ENCODE results near the gene REXO2. TPM values are rescaled to one million over a fixed set of nuclear protein-coding genes. Genes with fewer than 3 reads are reported as not detected.

The REXO2 gene
- total RNA-seq, 1 experiment from 2014 or later: 72.5 TPM

- Histone ChIP-seq H2AFZ (ENCODE audit: low read depth, low read length, poor library complexity, severe bottlenecking) (no peak overlapping the region), H3K4me2 (ENCODE audit: low read length) (peak overlapping the region; percentile 89), H3K9ac (ENCODE audit: low read length) (peak overlapping the region; percentile 95), H4K20me1 (ENCODE audit: insufficient read depth) (0 out of 2 replicates have a peak, but pooled peaks cover 3% of the 10 kb centered on the region), H3K9me3 (ENCODE audit: control insufficient read depth in 1 of 2, insufficient read depth in 1 of 2, low read depth in 1 of 2, low read length in 2 of 2) (no peaks in the 10 kb centered on the region), H3K9me2 (ENCODE audit: insufficient read depth) (no peaks in the 10 kb centered on the region), H3K27me3 (ENCODE audit: insufficient read depth, low read length) (no peaks in the 10 kb centered on the region), H3K79me2 (ENCODE audit: insufficient read depth, low read length) (peaks cover 76% of the 10 kb centered on the region), H3K27ac (ENCODE audit: low read depth, low read length) (peak overlapping the region; percentile 94; the same call in 1 of the 2 replicates), H3K36me3 (ENCODE audit: control insufficient read depth in 1 of 2, insufficient read depth in 2 of 2, low read length in 2 of 2) (peaks cover 7 to 12% of the 10 kb centered on the region in 2 experiments; a peak in 3 of 4 replicates), H3K4me3 (replicated peaks in 1 of 2; ENCODE audit: low read depth in 1 of 2, low read length in 2 of 2) (peak overlapping the region; percentile 71 to 86), H3K4me1 (ENCODE audit: control insufficient read depth in 1 of 2, insufficient read depth in 2 of 2, low read length in 2 of 2) (peaks cover 0 to 14% of the 10 kb centered on the region in 2 experiments; a peak in 2 of 4 replicates)
- POLR2A ChIA-PET: no interaction called here
- DNase-seq (ENCODE audit: low read depth, low spot score) (no peak), ATAC-seq (no peak)
- no peak for TF ChIP-seq CTCF (IDR thresholded peaks at IDR 0.05 in 2 of 3, conservative IDR thresholded peaks at IDR 0.05 in 1 of 3; ENCODE audit: borderline replicate concordance in 1 of 3, insufficient read depth in 1 of 3, low read depth in 2 of 3, low read length in 2 of 3)
- no peak for TF ChIP-seq SP1 (IDR thresholded peaks at IDR 0.05; ENCODE audit: low read depth)
- no peak for TF ChIP-seq TCF7L2 (IDR thresholded peaks at IDR 0.05; ENCODE audit: borderline replicate concordance, extremely low read depth, insufficient read depth, insufficient read length)
- no peak for TF ChIP-seq SRF (IDR thresholded peaks at IDR 0.05; ENCODE audit: low read depth)
- no peak for TF ChIP-seq CBX3 (IDR thresholded peaks at IDR 0.05; ENCODE audit: low read depth)
- no peak for TF ChIP-seq CEBPB (IDR thresholded peaks at IDR 0.05; ENCODE audit: low read depth)
- no TSS peak for BruUV-seq (replicated peaks)
- CTCF ChIA-PET: no interaction called here
- RAD21 ChIA-PET (ENCODE audit: low non-redundant PET in 1 of 2, low total read pairs in 2 of 2, uncharacterized antibody in 2 of 2, unreplicated experiment in 2 of 2): no interaction called here
- intact Hi-C loops (cut with micrococcal nuclease): loop anchor here (5.0 kb wide), 1 partner anchor 529 kb away; no protein-coding TSS in a partner anchor
Measured at GRCh38 chr11:114401311-114401710, 38.0 kb upstream of the REXO2 start.

GRCh38 chr11:114412946-114413345, 26.3 kb upstream of the REXO2 start:
- peaks cover 5 to 7% of the 10 kb centered on the region in 2 experiments; a peak in 1 of 4 replicates for H3K36me3 ChIP-seq (ENCODE audit: control insufficient read depth in 1 of 2, insufficient read depth in 2 of 2, low read length in 2 of 2)
- H3K27ac ChIP-seq (ENCODE audit: low read depth, low read length): no peak overlapping the region
- no peak for ATAC-seq
- no peaks in the 10 kb centered on the region; the same call in 1 of the 2 replicates for H4K20me1 ChIP-seq (ENCODE audit: insufficient read depth)
- no peaks in the 10 kb centered on the region for H3K9me2 ChIP-seq (ENCODE audit: insufficient read depth)
- RAD21 ChIA-PET (ENCODE audit: low non-redundant PET in 1 of 2, low total read pairs in 2 of 2, uncharacterized antibody in 2 of 2, unreplicated experiment in 2 of 2): no interaction called here
- H3K9me3 ChIP-seq (ENCODE audit: control insufficient read depth in 1 of 2, insufficient read depth in 1 of 2, low read depth in 1 of 2, low read length in 2 of 2): no peaks in the 10 kb centered on the region
- CTCF ChIA-PET: no interaction called here
- intact Hi-C loops (cut with micrococcal nuclease): no loop called here
- peaks cover 0 to 13% of the 10 kb centered on the region in 2 experiments; a peak in 2 of 4 replicates for H3K4me1 ChIP-seq (ENCODE audit: control insufficient read depth in 1 of 2, insufficient read depth in 2 of 2, low read length in 2 of 2)
- H3K27me3 ChIP-seq (ENCODE audit: insufficient read depth, low read length): no peaks in the 10 kb centered on the region
- no peak overlapping the region for H3K9ac ChIP-seq (ENCODE audit: low read length)
- no peak for DNase-seq (ENCODE audit: low read depth, low spot score)
- H2AFZ ChIP-seq (ENCODE audit: low read depth, low read length, poor library complexity, severe bottlenecking): no peak overlapping the region
- H3K4me3 ChIP-seq (replicated peaks in 1 of 2; ENCODE audit: low read depth in 1 of 2, low read length in 2 of 2): no peak overlapping the region
- no TSS peak for BruUV-seq (replicated peaks)
- H3K79me2 ChIP-seq (ENCODE audit: insufficient read depth, low read length): no peaks in the 10 kb centered on the region
- POLR2A ChIA-PET: no interaction called here
- no peak overlapping the region for H3K4me2 ChIP-seq (ENCODE audit: low read length)
- TF ChIP-seq ZBTB33 (IDR thresholded peaks at IDR 0.05; ENCODE audit: extremely low read depth, insufficient replicate concordance, low read length) (no peak), FOSL1 (IDR thresholded peaks at IDR 0.05; ENCODE audit: low read depth) (no peak), CEBPB (IDR thresholded peaks at IDR 0.05; ENCODE audit: low read depth) (no peak), JUND (IDR thresholded peaks at IDR 0.05) (no peak), RAD21 (IDR thresholded peaks at IDR 0.05; ENCODE audit: low read depth) (no peak), MAX (IDR thresholded peaks at IDR 0.05) (no peak), REST (IDR thresholded peaks at IDR 0.05; ENCODE audit: low read depth) (no peak), SIN3A (IDR thresholded peaks at IDR 0.05; ENCODE audit: low read depth) (no peak)

Data from HCT116 (cell line).